Esophagus muscularis mucosa (tissue), 4 donors: ENCODE results near the gene PEAK3. TPM values are rescaled to one million over a fixed set of nuclear protein-coding genes. Genes with fewer than 3 reads are reported as not detected.

ENCODE experiments used
- DNase-seq: peaks from one replicate; pipeline ENCODE4 v3.0.0-alpha.2; 2017; ENCODE audit errors: extremely low spot score
- H3K27ac ChIP-seq, 4 donors: fragments of 200-600 bp; sonication (generic); replicated peaks in 1 of 4; 1 replicate in 3 of 4; 2 replicates in 1 of 4; pipeline ENCODE4 v1.5.1; 2016 to 2019; ENCODE audit warnings: mild to moderate bottlenecking in 1 of 4
- H3K27me3 ChIP-seq, 4 donors: fragments of 200-600 bp; sonication (generic); one replicate each; pipeline versions ENCODE4 v1.5.1 to v1.6.0; 2016 to 2019
- H3K36me3 ChIP-seq, 4 donors: fragments of 200-600 bp; sonication (generic); one replicate each; pipeline ENCODE4 v1.5.1; 2016 to 2019
- H3K4me1 ChIP-seq, 4 donors: fragments of 200-600 bp; sonication (generic); one replicate each; pipeline ENCODE4 v1.5.1; 2016 to 2019
- H3K4me3 ChIP-seq, 4 donors: fragments of 200-600 bp; sonication (generic); 1 replicate in 2 of 4; 2 replicates in 2 of 4; pipeline ENCODE4 v1.5.1; 2016 to 2019; ENCODE audit warnings: mild to moderate bottlenecking in 4 of 4, moderate library complexity in 1 of 4
- H3K9me3 ChIP-seq, 4 donors: fragments of 200-600 bp; sonication (generic); 1 replicate in 3 of 4; 2 replicates in 1 of 4; pipeline ENCODE4 v1.5.1; 2016 to 2019
- EP300 ChIP-seq: sonication (generic); formaldehyde crosslinking; IDR thresholded peaks from one replicate; pipeline ENCODE4 v1.6.1; 2017; ENCODE audit warnings: antibody characterized with exemption
- POLR2A ChIP-seq: fragments of 450-650 bp; IDR thresholded peaks from one replicate; pipeline ENCODE4 v1.6.1; 2017; ENCODE audit warnings: antibody characterized with exemption, moderate library complexity, mild to moderate bottlenecking, low read depth
- POLR2AphosphoS5 ChIP-seq, 2 donors: sonication (generic); formaldehyde crosslinking; IDR thresholded peaks; one replicate each; pipeline ENCODE4 v1.6.1; 2017; ENCODE audit warnings: antibody characterized with exemption in 2 of 2
- WGBS: methylation state at CpG from one replicate; pipeline ENCODE4 v1.1.5; 2018; 5-methylcytosine and 5-hydroxymethylcytosine counted together
- intact Hi-C: fragments of 100-400 bp; cut with DNase I; formaldehyde crosslinking; loops from one replicate; pipeline ENCODE4 v1.15.1; 2023
- total RNA-seq, 4 donors: library from RNA; depleted of rRNA; stranded (reverse); fragments of >200 nt; gene quantifications; one replicate each; pipeline versions ENCODE4 v1.1.0 to v1.2.1, GENCODE V29; 2016
- TF ChIP-seq, protein P1 (sequence below), 3 experiments: fragments of 200-600 bp in 2 of 3; fragments of 450-650 bp in 1 of 3; sonication (generic) in 2 of 3; IDR thresholded peaks; one replicate each; pipeline ENCODE4 v1.5.1; 2017 to 2019; ENCODE audit warnings: antibody characterized with exemption in 3 of 3, mild to moderate bottlenecking in 2 of 3, moderate library complexity in 1 of 3

PEAK3 gene
- total RNA-seq, 4 donors from 2014 or later: 0.78 to 2.3 (median 1.3) TPM

DNA sequence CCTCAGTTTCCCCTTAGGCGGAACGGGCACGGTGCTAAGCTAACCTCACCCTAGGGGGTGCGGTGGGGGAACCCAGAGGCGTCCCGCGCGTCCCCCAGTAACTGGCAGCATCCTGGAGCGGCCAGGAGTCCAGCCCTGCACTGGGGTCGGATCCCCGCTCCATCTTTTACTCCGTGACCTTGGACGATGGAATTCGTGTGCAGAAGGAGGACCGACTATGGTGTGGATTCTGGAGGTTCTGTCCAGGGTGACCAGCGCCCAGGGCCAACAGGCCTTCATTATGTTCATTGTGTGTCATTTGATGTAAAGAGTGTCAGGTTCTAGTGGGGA, 47.1 kb upstream of the PEAK3 start:
- Histone ChIP-seq H3K27me3 (no peaks in the 10 kb centered on the region), H3K4me3 (peak overlapping the region; percentile 87 to 100 (median 92)), H3K36me3 (peaks cover 0 to 21% (median 19%) of the 10 kb centered on the region in 4 donors), H3K27ac (peak overlapping the region; percentile 76 to 85 (median 81)), H3K9me3 (no peaks in the 10 kb centered on the region), H3K4me1 (peaks cover 58 to 79% (median 72%) of the 10 kb centered on the region in 4 donors)
- TF ChIP-seq POLR2A (no peak), EP300 (no peak), POLR2AphosphoS5 (IDR thresholded peaks at IDR 0.05) (no peak)
- TF ChIP-seq, protein P1, sequence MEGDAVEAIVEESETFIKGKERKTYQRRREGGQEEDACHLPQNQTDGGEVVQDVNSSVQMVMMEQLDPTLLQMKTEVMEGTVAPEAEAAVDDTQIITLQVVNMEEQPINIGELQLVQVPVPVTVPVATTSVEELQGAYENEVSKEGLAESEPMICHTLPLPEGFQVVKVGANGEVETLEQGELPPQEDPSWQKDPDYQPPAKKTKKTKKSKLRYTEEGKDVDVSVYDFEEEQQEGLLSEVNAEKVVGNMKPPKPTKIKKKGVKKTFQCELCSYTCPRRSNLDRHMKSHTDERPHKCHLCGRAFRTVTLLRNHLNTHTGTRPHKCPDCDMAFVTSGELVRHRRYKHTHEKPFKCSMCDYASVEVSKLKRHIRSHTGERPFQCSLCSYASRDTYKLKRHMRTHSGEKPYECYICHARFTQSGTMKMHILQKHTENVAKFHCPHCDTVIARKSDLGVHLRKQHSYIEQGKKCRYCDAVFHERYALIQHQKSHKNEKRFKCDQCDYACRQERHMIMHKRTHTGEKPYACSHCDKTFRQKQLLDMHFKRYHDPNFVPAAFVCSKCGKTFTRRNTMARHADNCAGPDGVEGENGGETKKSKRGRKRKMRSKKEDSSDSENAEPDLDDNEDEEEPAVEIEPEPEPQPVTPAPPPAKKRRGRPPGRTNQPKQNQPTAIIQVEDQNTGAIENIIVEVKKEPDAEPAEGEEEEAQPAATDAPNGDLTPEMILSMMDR (IDR thresholded peaks at IDR 0.05): no peak
- no peak for DNase-seq
- 14% methylated on average over 5 of the region's 16 CpGs for whole genome bisulfite sequencing
- intact Hi-C loops: loop anchor here (5.0 kb wide), 2 partner anchors 52 to 177 kb away; partner anchors contain the start of gene AP3D1

DNA sequence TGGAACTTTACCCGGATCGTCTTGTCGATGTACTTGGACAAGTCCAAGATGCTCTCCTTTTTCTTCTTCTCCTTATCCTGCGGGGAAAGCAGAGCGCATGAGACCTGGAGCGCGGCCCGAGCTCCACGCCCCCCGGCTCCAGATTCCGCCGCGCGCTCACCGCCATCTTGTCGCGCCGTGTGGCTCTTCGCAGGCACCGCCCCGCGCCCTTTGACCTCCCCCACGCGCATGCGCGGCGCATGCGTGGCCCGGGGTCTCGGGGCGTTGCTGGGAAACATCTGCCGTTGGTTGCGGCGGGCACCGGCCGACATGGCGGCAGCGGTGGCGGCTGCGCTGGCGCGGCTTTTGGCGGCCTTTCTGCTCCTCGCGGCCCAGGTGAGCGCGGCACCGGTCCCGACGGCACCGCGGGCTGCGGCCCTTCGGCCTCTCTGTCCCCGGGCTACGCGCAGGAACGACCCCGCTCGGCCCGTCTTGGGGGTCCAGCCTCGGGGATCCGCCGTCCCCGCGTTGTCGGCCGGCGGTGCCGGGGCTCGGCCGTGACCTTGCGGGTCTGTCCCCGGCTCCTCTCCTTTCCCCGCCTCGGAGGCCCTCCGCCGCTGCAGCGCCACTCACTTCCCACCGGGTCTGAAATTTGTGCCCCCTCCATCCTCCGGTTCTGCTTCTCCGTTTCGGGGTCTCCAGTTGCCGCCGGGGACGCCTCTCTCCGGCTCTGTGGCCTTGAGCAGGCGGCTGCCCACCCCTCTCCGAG, 46.6 kb upstream of the PEAK3 start, which contains the start of the genes LSM7 and SPPL2B:
Gene LSM7, minus strand, starts transcription at position 186 of the 748 bp plus-strand sequence. Its CDS starts 20 bp downstream, at position 166.
Gene SPPL2B, plus strand, starts transcription at position 284 of the 748 bp plus-strand sequence. Its CDS starts 26 bp downstream, at position 310.
- H3K4me1 ChIP-seq: peaks cover 55 to 74% (median 67%) of the 10 kb centered on the region in 4 donors
- no peaks in the 10 kb centered on the region for H3K27me3 ChIP-seq

DNA sequence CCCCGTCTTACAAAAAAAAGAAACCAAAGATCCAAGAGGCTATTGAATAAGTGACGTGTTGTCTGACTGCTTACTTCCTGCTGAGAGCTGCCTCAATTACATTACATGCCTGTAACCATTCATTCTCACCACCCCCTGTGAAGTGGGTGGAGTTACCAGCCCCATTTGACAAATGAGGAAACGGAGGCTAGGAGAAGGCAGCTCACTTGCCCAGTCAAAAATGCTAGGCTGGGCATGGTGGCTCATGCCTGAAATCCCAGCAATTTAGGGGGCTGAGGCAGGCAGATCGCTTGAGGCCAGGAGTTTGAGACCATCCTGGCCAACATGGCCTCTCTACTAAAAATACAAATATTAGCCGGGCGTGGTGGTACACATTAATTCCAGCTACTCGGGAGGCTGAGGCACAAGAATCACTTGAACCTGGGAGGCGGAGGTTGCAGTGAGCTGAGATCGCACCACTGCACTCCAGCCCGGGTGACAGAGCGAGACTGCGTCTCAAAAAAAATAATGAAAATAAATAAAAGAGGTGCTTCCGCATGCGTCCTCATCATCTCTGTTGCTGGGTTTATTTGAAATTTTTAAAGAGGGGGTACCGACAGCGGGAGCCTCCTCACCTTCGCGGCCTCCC, 45.9 kb upstream of the PEAK3 start:
- DNase-seq: no peak
- H3K36me3 ChIP-seq: peaks cover 5 to 33% (median 31%) of the 10 kb centered on the region in 4 donors
- no peak for TF ChIP-seq POLR2AphosphoS5 (IDR thresholded peaks at IDR 0.05)
- no peak for TF ChIP-seq EP300
- TF ChIP-seq POLR2A: no peak
- TF ChIP-seq, protein P1 (IDR thresholded peaks at IDR 0.05): no peak
- peaks cover 51 to 67% (median 61%) of the 10 kb centered on the region in 4 donors for H3K4me1 ChIP-seq
- intact Hi-C loops: loop anchor here (5.0 kb wide), 2 partner anchors 51 to 176 kb away; partner anchors contain the start of gene AP3D1
- H3K9me3 ChIP-seq: no peaks in the 10 kb centered on the region
- peak overlapping the region; percentile 87 to 100 (median 92) for H3K4me3 ChIP-seq
- under 1% methylated on average over 18 of the region's 18 CpGs for WGBS
- peak overlapping the region; percentile 76 to 85 (median 81) for H3K27ac ChIP-seq
- H3K27me3 ChIP-seq: no peaks in the 10 kb centered on the region

More for the DNA sequence above, 46.6 kb upstream of the PEAK3 start, which contains the start of the genes LSM7 and SPPL2B:
- WGBS: 0% methylated on average over 22 of the region's 89 CpGs
- Histone ChIP-seq H3K4me3 (peak within 1 kb of the TSS; percentile 87 to 100 (median 92)), H3K9me3 (no peaks in the 10 kb centered on the region), H3K27ac (peak within 1 kb of the TSS; percentile 76 to 85 (median 81)), H3K36me3 (peaks cover under 1 to 27% (median 24%) of the 10 kb centered on the region in 4 donors)
- peak; percentile 97 for DNase-seq
- TF ChIP-seq, protein P1 (IDR thresholded peaks at IDR 0.05): peak in 1 of 3 experiments; percentile 34
- TF ChIP-seq POLR2AphosphoS5 (IDR thresholded peaks at IDR 0.05) (peak; percentile 86 to 96), EP300 (no peak), POLR2A (no peak)
- intact Hi-C loops: loop anchor here (5.0 kb wide), 2 partner anchors 51 to 176 kb away; partner anchors contain the start of gene AP3D1

DNA sequence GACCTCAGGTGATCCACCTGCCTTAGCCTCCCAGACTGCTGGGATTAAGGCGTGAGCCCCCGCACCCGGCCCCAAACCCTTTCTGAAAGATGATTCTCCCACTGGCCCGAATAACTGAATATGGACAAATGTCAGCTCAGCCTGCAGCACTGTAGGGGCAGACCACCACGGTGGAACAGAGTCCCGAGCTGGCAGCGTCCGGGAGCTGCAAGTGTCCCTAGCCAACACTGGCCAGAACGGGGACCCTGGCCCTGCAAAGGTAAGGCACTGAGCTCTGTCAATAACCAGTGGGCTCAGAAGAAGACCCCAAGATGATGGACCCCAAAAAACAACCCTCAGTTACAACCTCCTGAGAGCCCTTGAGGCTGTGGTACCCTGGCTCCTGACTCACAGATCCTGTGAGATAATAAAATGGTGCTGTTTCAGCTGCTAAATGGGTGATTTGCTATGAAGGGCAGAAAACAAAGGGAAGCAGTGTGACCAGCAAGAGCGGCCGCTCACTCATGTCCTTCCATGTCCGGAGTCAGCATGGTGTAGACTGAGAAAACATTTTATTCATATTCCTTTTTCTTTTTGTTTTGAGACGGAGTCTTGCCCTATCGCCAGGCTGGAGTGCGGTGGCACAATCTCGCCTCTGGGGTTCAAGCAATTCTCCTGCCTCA, 44.9 kb upstream of the PEAK3 start:
- H3K4me3 ChIP-seq: peak overlapping the region in 2 of 4 donors; percentile 87 to 100
- peaks cover 42 to 56% (median 50%) of the 10 kb centered on the region in 4 donors for H3K4me1 ChIP-seq
- no peak for DNase-seq
- no peaks in the 10 kb centered on the region for H3K27me3 ChIP-seq
- no peaks in the 10 kb centered on the region for H3K9me3 ChIP-seq
- peaks cover 5 to 44% (median 41%) of the 10 kb centered on the region in 4 donors for H3K36me3 ChIP-seq
- H3K27ac ChIP-seq: no peak overlapping the region
- TF ChIP-seq POLR2A (no peak), POLR2AphosphoS5 (IDR thresholded peaks at IDR 0.05) (no peak), EP300 (no peak)
- TF ChIP-seq, protein P1 (IDR thresholded peaks at IDR 0.05): no peak
- intact Hi-C loops: loop anchor here (5.0 kb wide), 2 partner anchors 50 to 175 kb away; partner anchors contain the start of gene AP3D1
- 77% methylated on average over 12 of the region's 16 CpGs for WGBS
